HFFc6 (cell line): ENCODE measurements around the gene TRIM27. TPM values are rescaled to one million over a fixed set of nuclear protein-coding genes. Genes with fewer than 3 reads are reported as not detected.
A peak's percentile ranks its signal among the peaks of the same experiment; 100 is the strongest.

Source experiments
- DNase-seq: peaks from one replicate; pipeline ENCODE4 v3.0.0-alpha.2; 2018
- H3K27ac Mint-ChIP-seq: 2 replicates; pipeline ENCODE4 v1.8.0; 2020; ENCODE audit warnings: mild to moderate bottlenecking, mixed read lengths
- H3K27me3 Mint-ChIP-seq: 2 replicates; pipeline ENCODE4 v1.8.0; 2021; ENCODE audit warnings: mild to moderate bottlenecking, moderate library complexity, mixed read lengths; ENCODE audit not compliant: insufficient read depth
- H3K36me3 Mint-ChIP-seq: 2 replicates; pipeline ENCODE4 v1.8.0; 2021; ENCODE audit warnings: low read depth, mixed read lengths
- H3K4me1 Mint-ChIP-seq: 2 replicates; pipeline ENCODE4 v1.8.0; 2020; ENCODE audit warnings: low read depth, mixed read lengths
- H3K4me3 Mint-ChIP-seq: 2 replicates; pipeline ENCODE4 v1.8.0; 2020; ENCODE audit warnings: mild to moderate bottlenecking, moderate library complexity, mixed read lengths
- H3K9me3 Mint-ChIP-seq: 2 replicates; pipeline ENCODE4 v1.8.0; 2020; ENCODE audit warnings: mild to moderate bottlenecking, mixed read lengths
- CTCF ChIP-seq: fragments of 200-600 bp; sonication (generic); IDR thresholded peaks from 2 replicates; pipeline ENCODE4 v1.5.0; 2021; ENCODE audit warnings: antibody characterized with exemption, mild to moderate bottlenecking
- total RNA-seq, 6 experiments: library from RNA; stranded (reverse); fragmentation: NEBNext Ultra II Directional; extraction: Animal tissue kit (Norgen Biotek cat#: 25700); gene quantifications; 2 replicates in 1 of 6; 3 replicates in 5 of 6; pipeline ENCODE4 v1.2.3, GENCODE V29; 2021

Gene TRIM27
- total RNA-seq, 6 experiments from 2014 or later, result 35.9 to 40.6 (median 39.3) TPM

- no peak for DNase-seq
- 0 out of 2 replicates have a peak, but pooled peaks cover 4% of the 10 kb centered on the region for H3K9me3 Mint-ChIP-seq
- H3K27me3 Mint-ChIP-seq, result peaks cover 8% of the 10 kb centered on the region
- peaks cover 11% of the 10 kb centered on the region; the same call in 1 of the 2 replicates for H3K4me1 Mint-ChIP-seq
- H3K4me3 Mint-ChIP-seq, result peak overlapping the region; percentile 97
- H3K36me3 Mint-ChIP-seq, result peaks cover 15% of the 10 kb centered on the region
- H3K27ac Mint-ChIP-seq, result peak overlapping the region; percentile 99
- no peak for TF ChIP-seq CTCF
Measured at GRCh38 chr6:28897369-28897745, 26.4 kb downstream of the TRIM27 start.

GRCh38 chr6:28896505-28897368 lies 27.0 kb downstream of the TRIM27 start:
- Mint-ChIP-seq H3K9me3 (0 out of 2 replicates have a peak, but pooled peaks cover 4% of the 10 kb centered on the region), H3K27me3 (peaks cover 8% of the 10 kb centered on the region), H3K27ac (peak overlapping the region; percentile 99), H3K36me3 (peaks cover 11% of the 10 kb centered on the region), H3K4me1 (peaks cover 11% of the 10 kb centered on the region; the same call in 1 of the 2 replicates), H3K4me3 (peak overlapping the region; percentile 97)
- peak; percentile 65 for DNase-seq
- peak; percentile 55 for TF ChIP-seq CTCF

DNA sequence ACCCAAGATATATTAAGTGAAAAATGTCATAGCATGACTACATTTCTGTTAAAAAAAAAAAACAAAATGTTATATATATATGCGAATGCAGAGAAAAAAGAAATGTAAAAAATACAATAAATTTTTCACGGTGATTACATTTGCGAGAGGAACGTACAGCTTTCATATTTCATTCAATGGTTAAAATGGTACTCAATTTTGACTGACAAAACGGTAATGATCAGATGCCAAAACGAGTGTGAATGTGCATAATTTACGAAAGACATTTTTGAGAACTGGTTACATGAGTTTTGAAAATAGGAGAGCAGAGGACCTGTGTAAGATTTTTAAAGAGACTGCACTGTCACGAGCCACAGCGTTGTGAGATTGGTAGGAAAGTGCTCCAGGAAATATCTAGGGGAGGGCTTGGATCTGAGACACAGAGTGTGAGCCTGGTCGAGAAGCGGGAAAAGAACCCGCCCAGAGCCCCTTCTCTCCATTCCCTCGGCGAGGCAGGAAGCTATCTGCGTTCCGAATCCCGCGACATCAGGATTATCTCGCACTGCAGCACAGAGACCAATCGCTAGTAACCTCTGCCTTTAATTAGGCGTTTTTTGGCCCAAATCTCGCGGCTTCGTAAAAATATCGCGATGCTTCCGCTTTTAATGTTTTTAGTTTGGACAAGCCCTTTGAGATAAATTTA lies 28.5 kb downstream of the TRIM27 start:
- DNase-seq, result peak; percentile 96
- Mint-ChIP-seq H3K4me3 (peak overlapping the region; percentile 97), H3K9me3 (0 out of 2 replicates have a peak, but pooled peaks cover 4% of the 10 kb centered on the region), H3K36me3 (no peaks in the 10 kb centered on the region; the same call in 1 of the 2 replicates), H3K27me3 (peaks cover 8% of the 10 kb centered on the region), H3K27ac (peak overlapping the region; percentile 99), H3K4me1 (peaks cover 11% of the 10 kb centered on the region; the same call in 1 of the 2 replicates)
- no peak for TF ChIP-seq CTCF

DNA sequence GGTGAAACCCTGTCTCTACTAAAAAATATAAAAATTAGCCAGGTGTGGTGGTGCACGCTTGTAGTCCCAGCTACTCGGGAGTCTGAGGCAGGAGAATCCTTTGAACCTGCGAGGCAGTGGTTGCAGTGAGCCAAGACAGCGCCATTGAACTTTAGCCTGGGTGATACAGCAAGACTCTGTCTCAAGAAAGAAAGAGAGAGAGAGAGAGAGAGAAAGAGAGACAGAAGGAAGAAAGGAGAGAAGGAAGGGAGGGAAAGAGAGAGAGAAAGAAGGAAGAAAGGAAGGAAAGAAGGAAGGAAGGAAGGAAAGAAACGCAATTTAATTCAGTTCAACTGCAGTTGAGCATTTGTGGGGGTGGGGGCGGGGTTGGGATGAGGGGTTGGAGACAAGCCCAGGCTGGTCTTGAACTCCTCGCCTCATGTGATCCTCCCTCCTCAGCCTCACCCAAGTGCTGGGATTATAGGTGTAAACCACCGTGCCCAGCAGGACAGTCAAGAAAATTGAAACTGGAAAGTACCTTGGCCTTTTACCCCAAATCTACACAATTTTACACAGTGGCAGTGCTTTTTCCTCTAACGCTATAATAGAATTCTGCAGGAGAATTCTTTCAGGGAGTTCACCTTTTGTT lies 30.5 kb downstream of the TRIM27 start:
- Mint-ChIP-seq H3K9me3 (0 out of 2 replicates have a peak, but pooled peaks cover 4% of the 10 kb centered on the region), H3K4me3 (no peak overlapping the region), H3K4me1 (peaks cover 5% of the 10 kb centered on the region; the same call in 1 of the 2 replicates), H3K27me3 (peaks cover 8% of the 10 kb centered on the region), H3K27ac (no peak overlapping the region), H3K36me3 (no peaks in the 10 kb centered on the region)
- no peak for TF ChIP-seq CTCF
- DNase-seq, result no peak

- no peak for TF ChIP-seq CTCF
- no peak overlapping the region for H3K4me3 Mint-ChIP-seq
- peaks cover 6% of the 10 kb centered on the region for H3K27me3 Mint-ChIP-seq
- DNase-seq, result no peak
- H3K4me1 Mint-ChIP-seq, result peaks cover 4% of the 10 kb centered on the region; the same call in 1 of the 2 replicates
- H3K27ac Mint-ChIP-seq, result no peak overlapping the region
- H3K36me3 Mint-ChIP-seq, result no peaks in the 10 kb centered on the region
- H3K9me3 Mint-ChIP-seq, result 0 out of 2 replicates have a peak, but pooled peaks cover 4% of the 10 kb centered on the region
Measured at GRCh38 chr6:28892525-28892924, 31.3 kb downstream of the TRIM27 start.
